Activated naive CD4-positive, alpha-beta T cell treated with anti-CD3 and anti-CD28 coated beads for 36 hours (primary cell): ENCODE results near the gene HMGB2. TPM values are rescaled to one million over a fixed set of nuclear protein-coding genes. Genes with fewer than 3 reads are reported as not detected.

Source experiments
- CTCF ChIA-PET: fragments of 350-600 bp; sonication (Branson Sonifier 250); formaldehyde crosslinking; loops from one replicate; lab custom pipeline; 2021; ENCODE audit warnings: antibody characterized with exemption; lab: Charles Lee
- DNase-seq: peaks from one replicate; pipeline ENCODE4 v3.0.0-alpha.2; 2020
- H3K27ac Mint-ChIP-seq: one replicate; pipeline ENCODE4 v1.8.0; 2021; ENCODE audit warnings: mild to moderate bottlenecking, mixed read lengths
- H3K27me3 Mint-ChIP-seq: one replicate; pipeline ENCODE4 v1.8.0; 2021; ENCODE audit warnings: low read depth, mixed read lengths
- H3K36me3 Mint-ChIP-seq: one replicate; pipeline ENCODE4 v1.8.0; 2021; ENCODE audit warnings: low read depth, mixed read lengths
- H3K4me1 Mint-ChIP-seq: one replicate; pipeline ENCODE4 v1.8.0; 2021; ENCODE audit warnings: low read depth, mixed read lengths
- H3K4me3 Mint-ChIP-seq: one replicate; pipeline ENCODE4 v1.8.0; 2021; ENCODE audit warnings: mild to moderate bottlenecking, moderate library complexity, mixed read lengths
- H3K9me3 Mint-ChIP-seq: one replicate; pipeline ENCODE4 v1.8.0; 2021; ENCODE audit warnings: mixed read lengths
- intact Hi-C: fragments of 100-400 bp; cut with micrococcal nuclease; formaldehyde crosslinking; loops from one replicate; pipeline ENCODE4 v1.15.1; 2023
- total RNA-seq, 2 experiments: library from RNA; stranded (reverse); gene quantifications; one replicate each; pipeline ENCODE4 v1.2.3, GENCODE V29; 2021

Gene HMGB2
- total RNA-seq, 2 experiments from 2014 or later: 752 to 787 TPM

GRCh38 chr4:173332963-173333657, 1.0 kb downstream of the HMGB2 start:
- CTCF ChIA-PET: interaction anchor here (0.9 to 3.2 kb wide), 3 partner anchors 14 to 38 kb away, joined by 3 to 22 read pairs (median 5); partner anchors contain the start of gene SAP30
- intact Hi-C loops: loop anchor here (10.0 kb wide), 1 partner anchor 882 kb away; no protein-coding TSS in a partner anchor
- Mint-ChIP-seq H3K4me3 (peak overlapping the region; percentile 99), H3K9me3 (no peaks in the 10 kb centered on the region), H3K36me3 (peaks cover 42% of the 10 kb centered on the region), H3K4me1 (peaks cover 15% of the 10 kb centered on the region), H3K27ac (peak overlapping the region; percentile 96), H3K27me3 (peaks cover 12% of the 10 kb centered on the region)
- peak; percentile 45 for DNase-seq

GRCh38 chr4:173332021-173332487, 2.1 kb downstream of the HMGB2 start:
- no peak for DNase-seq
- CTCF ChIA-PET: interaction anchor here (1.0 to 1.4 kb wide), 3 partner anchors 13 to 40 kb away, joined by 3 to 7 read pairs (median 4); no protein-coding TSS in a partner anchor
- H3K4me3 Mint-ChIP-seq: peak overlapping the region; percentile 99
- peak overlapping the region; percentile 96 for H3K27ac Mint-ChIP-seq
- H3K9me3 Mint-ChIP-seq: no peaks in the 10 kb centered on the region
- peaks cover 15% of the 10 kb centered on the region for H3K4me1 Mint-ChIP-seq
- intact Hi-C loops: loop anchor here (10.0 kb wide), 1 partner anchor 883 kb away; no protein-coding TSS in a partner anchor
- H3K27me3 Mint-ChIP-seq: peaks cover 5% of the 10 kb centered on the region
- H3K36me3 Mint-ChIP-seq: peaks cover 42% of the 10 kb centered on the region

GRCh38 chr4:173330590-173330989, 3.6 kb downstream of the HMGB2 start:
- CTCF ChIA-PET: interaction anchor here (0.6 to 2.0 kb wide), 3 partner anchors 26 to 41 kb away, joined by 3 to 5 read pairs (median 4); no protein-coding TSS in a partner anchor
- peaks cover 15% of the 10 kb centered on the region for H3K4me1 Mint-ChIP-seq
- H3K4me3 Mint-ChIP-seq: no peak overlapping the region
- no peaks in the 10 kb centered on the region for H3K9me3 Mint-ChIP-seq
- peaks cover 42% of the 10 kb centered on the region for H3K36me3 Mint-ChIP-seq
- H3K27ac Mint-ChIP-seq: peak overlapping the region; percentile 30
- intact Hi-C loops: loop anchor here (10.0 kb wide), 1 partner anchor 884 kb away; no protein-coding TSS in a partner anchor
- no peak for DNase-seq
- H3K27me3 Mint-ChIP-seq: no peaks in the 10 kb centered on the region

- Mint-ChIP-seq H3K9me3 (no peaks in the 10 kb centered on the region), H3K27ac (no peak overlapping the region), H3K4me3 (no peak overlapping the region), H3K4me1 (peaks cover 13% of the 10 kb centered on the region), H3K27me3 (no peaks in the 10 kb centered on the region), H3K36me3 (peaks cover 38% of the 10 kb centered on the region)
- no peak for DNase-seq
- CTCF ChIA-PET: interaction anchor here (0.9 to 1.1 kb wide), 2 partner anchors 10 to 93 kb away, joined by 3 read pairs; no protein-coding TSS in a partner anchor
- intact Hi-C loops: no loop called here
Observed at GRCh38 chr4:173328236-173328901, 5.8 kb downstream of the HMGB2 start.

- no peak for DNase-seq
- intact Hi-C loops: no loop called here
- Mint-ChIP-seq H3K4me1 (no peaks in the 10 kb centered on the region), H3K36me3 (peaks cover 15% of the 10 kb centered on the region), H3K27me3 (no peaks in the 10 kb centered on the region), H3K4me3 (no peak overlapping the region), H3K27ac (no peak overlapping the region), H3K9me3 (no peaks in the 10 kb centered on the region)
- CTCF ChIA-PET: no interaction called here
Observed at GRCh38 chr4:173325007-173325736, 9.0 kb downstream of the HMGB2 start.

- Mint-ChIP-seq H3K9me3 (no peaks in the 10 kb centered on the region), H3K4me1 (peaks cover 11% of the 10 kb centered on the region), H3K27me3 (no peaks in the 10 kb centered on the region), H3K36me3 (peaks cover 4% of the 10 kb centered on the region), H3K4me3 (no peak overlapping the region), H3K27ac (no peak overlapping the region)
- no peak for DNase-seq
- intact Hi-C loops: loop anchor here (2.0 kb wide), 1 partner anchor 31 kb away; no protein-coding TSS in a partner anchor
- CTCF ChIA-PET: interaction anchor here (0.8 to 6.5 kb wide), 11 partner anchors 9 to 306 kb away, joined by 4 to 105 read pairs (median 5); partner anchors contain the start of gene HMGB2
Observed at GRCh38 chr4:173319696-173320095, 14.5 kb downstream of the HMGB2 start.

- no peak overlapping the region for H3K4me3 Mint-ChIP-seq
- H3K9me3 Mint-ChIP-seq: no peaks in the 10 kb centered on the region
- CTCF ChIA-PET: interaction anchor here (0.6 to 6.5 kb wide), 18 partner anchors 8 to 305 kb away, joined by 3 to 105 read pairs (median 4); partner anchors contain the start of gene HMGB2
- no peaks in the 10 kb centered on the region for H3K27me3 Mint-ChIP-seq
- DNase-seq: no peak
- intact Hi-C loops: loop anchor here (1.0 to 2.0 kb wide), 5 partner anchors 30 to 305 kb away; partner anchors contain the start of gene SAP30
- H3K27ac Mint-ChIP-seq: no peak overlapping the region
- peaks cover 11% of the 10 kb centered on the region for H3K4me1 Mint-ChIP-seq
- H3K36me3 Mint-ChIP-seq: peaks cover 4% of the 10 kb centered on the region
Observed at GRCh38 chr4:173318648-173319211, 15.4 kb downstream of the HMGB2 start.

GRCh38 chr4:173318240-173318639, 15.9 kb downstream of the HMGB2 start:
- intact Hi-C loops: loop anchor here (1.0 to 2.0 kb wide), 5 partner anchors 29 to 305 kb away; partner anchors contain the start of gene SAP30
- H3K27ac Mint-ChIP-seq: no peak overlapping the region
- peaks cover 4% of the 10 kb centered on the region for H3K36me3 Mint-ChIP-seq
- H3K9me3 Mint-ChIP-seq: no peaks in the 10 kb centered on the region
- H3K4me1 Mint-ChIP-seq: peaks cover 11% of the 10 kb centered on the region
- H3K27me3 Mint-ChIP-seq: no peaks in the 10 kb centered on the region
- H3K4me3 Mint-ChIP-seq: no peak overlapping the region
- no peak for DNase-seq
- CTCF ChIA-PET: interaction anchor here (0.8 to 6.5 kb wide), 5 partner anchors 11 to 295 kb away, joined by 3 to 105 read pairs (median 3); no protein-coding TSS in a partner anchor

- Mint-ChIP-seq H3K4me3 (no peak overlapping the region), H3K36me3 (peaks cover 8% of the 10 kb centered on the region), H3K27ac (no peak overlapping the region), H3K9me3 (no peaks in the 10 kb centered on the region), H3K4me1 (peaks cover 11% of the 10 kb centered on the region), H3K27me3 (no peaks in the 10 kb centered on the region)
- CTCF ChIA-PET: interaction anchor here (0.6 to 6.5 kb wide), 3 partner anchors 65 to 439 kb away, joined by 4 to 105 read pairs (median 5); no protein-coding TSS in a partner anchor
- intact Hi-C loops: no loop called here
- no peak for DNase-seq
Observed at GRCh38 chr4:173317004-173317403, 17.2 kb downstream of the HMGB2 start.

- CTCF ChIA-PET: interaction anchor here (6.5 kb wide), 1 partner anchor 100 kb away, joined by 105 read pairs; no protein-coding TSS in a partner anchor
- H3K9me3 Mint-ChIP-seq: no peaks in the 10 kb centered on the region
- peaks cover 4% of the 10 kb centered on the region for H3K36me3 Mint-ChIP-seq
- intact Hi-C loops: no loop called here
- no peak overlapping the region for H3K4me3 Mint-ChIP-seq
- no peaks in the 10 kb centered on the region for H3K27me3 Mint-ChIP-seq
- no peak for DNase-seq
- no peak overlapping the region for H3K27ac Mint-ChIP-seq
- peaks cover 11% of the 10 kb centered on the region for H3K4me1 Mint-ChIP-seq
Observed at GRCh38 chr4:173316060-173316459, 18.1 kb downstream of the HMGB2 start.

GRCh38 chr4:173314715-173315114, 19.4 kb downstream of the HMGB2 start:
- no peaks in the 10 kb centered on the region for H3K9me3 Mint-ChIP-seq
- peaks cover 10% of the 10 kb centered on the region for H3K4me1 Mint-ChIP-seq
- H3K4me3 Mint-ChIP-seq: no peak overlapping the region
- H3K27me3 Mint-ChIP-seq: no peaks in the 10 kb centered on the region
- H3K36me3 Mint-ChIP-seq: peaks cover 4% of the 10 kb centered on the region
- CTCF ChIA-PET: interaction anchor here (0.6 kb wide), 1 partner anchor 84 kb away, joined by 3 read pairs; the partner anchor contains the start of gene SCRG1
- intact Hi-C loops: no loop called here
- H3K27ac Mint-ChIP-seq: no peak overlapping the region
- DNase-seq: no peak
